HCT116 (cell line): ENCODE results near the gene PLA2G2F. TPM values are rescaled to one million over a fixed set of nuclear protein-coding genes. Genes with fewer than 3 reads are reported as not detected.

ENCODE experiments used
- ATAC-seq: fragments of 200-7000 bp; cut with Tn5 transposase; 2 replicates; pipeline ENCODE4 v1.9.1; 2020; ENCODE audit warnings: mild to moderate bottlenecking, moderate library complexity
- BruUV-seq: library from RNA; stranded (reverse); fragments of 400-500 nt; replicated peaks from 2 replicates; lab custom pipeline; 2021; lab: Mats Ljungman, UMichigan
- CTCF ChIA-PET: fragments of 300-600 bp; sonication (Branson Sonifier 250); formaldehyde crosslinking; loops from one replicate; lab custom pipeline; 2021; ENCODE audit warnings: antibody characterized with exemption; lab: Charles Lee
- POLR2A ChIA-PET: fragments of 300-600, 350-600 bp; sonication (Branson Sonifier 250); formaldehyde crosslinking; loops from one replicate; lab custom pipeline; 2021; ENCODE audit warnings: antibody characterized with exemption; lab: Charles Lee
- RAD21 ChIA-PET, 2 experiments: fragments of 300-600 bp; sonication (Branson Sonifier 250); formaldehyde crosslinking; loops; one replicate each; lab custom pipeline; 2023; ENCODE audit warnings: low total read pairs in 2 of 2; ENCODE audit not compliant: uncharacterized antibody in 2 of 2, unreplicated experiment in 2 of 2, low non-redundant PET in 1 of 2; lab: Charles Lee
- DNase-seq: peaks from one replicate; pipeline ENCODE4 v3.0.0-alpha.2; 2010; ENCODE audit warnings: low read depth, low spot score
- H2AFZ ChIP-seq: fragments of 200-600 bp; shearing (Covaris generic), sonication (generic); 2 replicates; pipeline ENCODE4 v1.6.1; 2017; ENCODE audit warnings: low read depth, mixed run types, mixed read lengths, antibody characterized with exemption, low read length; ENCODE audit not compliant: poor library complexity, severe bottlenecking
- H3K27ac ChIP-seq: 2 replicates; pipeline ENCODE4 v1.5.1; 2012; ENCODE audit warnings: low read depth, low read length
- H3K27me3 ChIP-seq: fragments of 200-600 bp; sonication (generic); 2 replicates; pipeline ENCODE4 v1.6.1; 2016; ENCODE audit warnings: mixed run types, low read length, mixed read lengths; ENCODE audit not compliant: insufficient read depth
- H3K36me3 ChIP-seq, 2 experiments: fragments of 200-500 bp in 1 of 2; fragments of 200-600 bp in 1 of 2; sonication (Bioruptor generic) in 1 of 2; sonication (generic) in 1 of 2; 2 replicates each; pipeline versions ENCODE4 v1.5.1 to v1.6.1; 2014 to 2016; ENCODE audit warnings: low read length in 2 of 2, inconsistent platforms in 1 of 2, mixed read lengths in 1 of 2, mixed run types in 1 of 2; ENCODE audit not compliant: insufficient read depth in 2 of 2, control insufficient read depth in 1 of 2
- H3K4me1 ChIP-seq, 2 experiments: fragments of 200-600 bp in 1 of 2; sonication (generic) in 1 of 2; 2 replicates each; pipeline versions ENCODE4 v1.5.1 to v1.6.1; 2012 to 2017; ENCODE audit warnings: low read length in 2 of 2, inconsistent platforms in 1 of 2, mild to moderate bottlenecking in 1 of 2, mixed read lengths in 1 of 2, mixed run types in 1 of 2, moderate library complexity in 1 of 2; ENCODE audit not compliant: insufficient read depth in 2 of 2, control insufficient read depth in 1 of 2
- H3K4me2 ChIP-seq: fragments of 200-600 bp; sonication (generic); 2 replicates; pipeline ENCODE4 v1.6.1; 2017; ENCODE audit warnings: mixed run types, low read length, mixed read lengths
- H3K4me3 ChIP-seq, 2 experiments: fragments of 200-600 bp in 1 of 2; sonication (generic) in 1 of 2; replicated peaks in 1 of 2; 2 replicates each; pipeline ENCODE4 v1.5.1; 2011 to 2016; ENCODE audit warnings: low read length in 2 of 2, control low read depth in 1 of 2, low read depth in 1 of 2, mild to moderate bottlenecking in 1 of 2, mixed read lengths in 1 of 2, mixed run types in 1 of 2
- H3K79me2 ChIP-seq: fragments of 200-600 bp; sonication (generic); 2 replicates; pipeline ENCODE4 v1.6.1; 2017; ENCODE audit warnings: mild to moderate bottlenecking, mixed run types, low read length, moderate library complexity, mixed read lengths; ENCODE audit not compliant: insufficient read depth
- H3K9ac ChIP-seq: fragments of 200-600 bp; sonication (generic); 2 replicates; pipeline ENCODE4 v1.6.1; 2016; ENCODE audit warnings: low read length, mixed read lengths
- H3K9me2 ChIP-seq: fragments of 200-600 bp; sonication (generic), shearing (Covaris generic); 2 replicates; pipeline ENCODE4 v1.6.1; 2017; ENCODE audit warnings: mixed run types, mild to moderate bottlenecking, moderate library complexity; ENCODE audit not compliant: insufficient read depth
- H3K9me3 ChIP-seq, 2 experiments: fragments of 200-500 bp in 1 of 2; fragments of 200-600 bp in 1 of 2; sonication (Bioruptor generic) in 1 of 2; sonication (generic) in 1 of 2; 2 replicates each; pipeline ENCODE4 v1.6.1; 2014 to 2017; ENCODE audit warnings: low read length in 2 of 2, mixed read lengths in 2 of 2, inconsistent platforms in 1 of 2, low read depth in 1 of 2, mild to moderate bottlenecking in 1 of 2, mixed run types in 1 of 2, moderate library complexity in 1 of 2; ENCODE audit not compliant: control insufficient read depth in 1 of 2, insufficient read depth in 1 of 2
- H4K20me1 ChIP-seq: fragments of 200-600 bp; sonication (generic), shearing (Covaris generic); 2 replicates; pipeline ENCODE4 v1.6.1; 2017; ENCODE audit warnings: mixed run types, mild to moderate bottlenecking, moderate library complexity; ENCODE audit not compliant: insufficient read depth
- EGR1 ChIP-seq: IDR thresholded peaks from 2 replicates; pipeline ENCODE4 v1.6.1; 2012; ENCODE audit warnings: low read depth
- FOSL1 ChIP-seq: IDR thresholded peaks from 2 replicates; pipeline ENCODE4 v1.6.1; 2012; ENCODE audit warnings: low read depth
- POLR2AphosphoS5 ChIP-seq: IDR thresholded peaks from 2 replicates; pipeline ENCODE4 v1.6.1; 2011; ENCODE audit warnings: mild to moderate bottlenecking, low read depth, low read length, moderate library complexity
- TCF7L2 ChIP-seq: IDR thresholded peaks from 2 replicates; pipeline ENCODE4 v1.7.0; 2011; ENCODE audit warnings: borderline replicate concordance, inconsistent platforms; ENCODE audit not compliant: insufficient read depth, insufficient read length; ENCODE audit errors: extremely low read depth
- YY1 ChIP-seq: IDR thresholded peaks from 2 replicates; pipeline ENCODE4 v1.6.1; 2011; ENCODE audit warnings: low read length, low read depth, moderate library complexity, mild to moderate bottlenecking; ENCODE audit not compliant: insufficient replicate concordance; ENCODE audit errors: extremely low read depth
- ZFX ChIP-seq: fragments of 450-650 bp; IDR thresholded peaks from 2 replicates; pipeline ENCODE4 v1.6.1; 2017
- intact Hi-C: fragments of 100-400 bp; cut with micrococcal nuclease; formaldehyde crosslinking; loops from 2 replicates; pipeline ENCODE4 v1.10.0; 2022
- total RNA-seq: library from RNA; stranded (reverse); gene quantifications from one replicate; pipeline ENCODE4 v1.2.1, GENCODE V29; 2021; ENCODE audit not compliant: unreplicated experiment
- TF ChIP-seq, protein P1 (sequence below): IDR thresholded peaks from 2 replicates; pipeline ENCODE4 v1.6.1; 2012

Gene PLA2G2F
- total RNA-seq, 1 experiment from 2014 or later: 0.12 TPM

DNA sequence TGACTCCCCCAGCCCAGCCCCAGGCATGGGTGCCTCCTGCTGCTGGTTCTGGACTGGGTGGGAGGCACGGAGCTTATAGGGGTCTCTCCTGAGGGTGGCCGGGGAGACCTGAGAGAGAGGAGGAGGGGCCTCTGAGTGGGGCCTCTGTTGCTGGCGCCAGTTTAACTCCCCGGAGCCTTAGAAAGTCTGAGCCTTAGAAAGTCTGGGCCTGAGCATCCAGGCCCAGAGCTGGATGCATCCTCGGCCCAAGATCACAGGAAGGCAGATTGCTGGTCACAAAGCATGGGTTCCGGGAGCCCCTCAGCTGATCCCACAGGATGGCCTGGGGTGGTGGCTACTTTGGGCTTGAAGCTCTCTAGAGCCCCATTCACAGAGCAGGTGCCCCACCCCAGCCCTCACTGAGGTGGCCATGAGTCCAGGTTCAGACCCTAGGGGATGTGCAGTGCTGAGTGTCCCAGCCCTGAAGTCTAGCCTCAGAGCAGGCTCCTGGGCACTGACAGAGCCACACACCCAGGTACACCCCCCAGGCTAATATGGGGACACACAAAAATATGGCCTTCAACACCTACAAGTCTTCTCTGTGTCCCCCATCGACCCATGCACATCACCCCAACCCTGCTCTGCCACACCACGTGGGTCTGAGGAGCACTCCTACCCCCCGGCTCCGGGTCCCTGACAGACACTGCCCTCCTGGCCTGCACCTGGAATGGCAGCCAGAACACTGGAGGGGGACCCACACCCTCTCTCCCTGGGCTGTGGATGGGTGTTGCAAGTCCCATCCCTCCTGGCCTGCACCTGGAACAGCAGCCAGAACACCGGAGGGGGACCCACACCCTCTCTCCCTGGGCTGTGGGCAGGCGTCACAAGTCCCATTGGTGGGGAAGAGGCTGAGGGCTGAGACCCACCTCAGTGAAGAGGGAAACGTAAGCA lies 9.7 kb downstream of the PLA2G2F start:
- ChIA-PET CTCF (no interaction called here), RAD21 (no interaction called here), POLR2A (no interaction called here)
- no peaks in the 10 kb centered on the region for H3K9me3 ChIP-seq
- no peaks in the 10 kb centered on the region for H4K20me1 ChIP-seq
- no peak overlapping the region for H3K9ac ChIP-seq
- H3K4me3 ChIP-seq: no peak overlapping the region
- H3K27ac ChIP-seq: no peak overlapping the region
- H3K9me2 ChIP-seq: no peaks in the 10 kb centered on the region
- no peak overlapping the region for H3K4me2 ChIP-seq
- no peak for ATAC-seq
- no peak for TF ChIP-seq YY1
- TF ChIP-seq POLR2AphosphoS5: no peak
- no peak for TF ChIP-seq ZFX
- TF ChIP-seq EGR1: no peak
- TF ChIP-seq FOSL1: no peak
- TF ChIP-seq, protein P1, sequence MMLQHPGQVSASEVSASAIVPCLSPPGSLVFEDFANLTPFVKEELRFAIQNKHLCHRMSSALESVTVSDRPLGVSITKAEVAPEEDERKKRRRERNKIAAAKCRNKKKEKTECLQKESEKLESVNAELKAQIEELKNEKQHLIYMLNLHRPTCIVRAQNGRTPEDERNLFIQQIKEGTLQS: no peak
- TF ChIP-seq, all 23 proteins: peak for 0
- no peaks in the 10 kb centered on the region for H3K79me2 ChIP-seq
- H3K27me3 ChIP-seq: no peaks in the 10 kb centered on the region
- H3K36me3 ChIP-seq: no peaks in the 10 kb centered on the region
- H2AFZ ChIP-seq: no peak overlapping the region
- DNase-seq: no peak
- peaks cover 0 to 5% of the 10 kb centered on the region in 2 experiments; a peak in 2 of 4 replicates for H3K4me1 ChIP-seq
- BruUV-seq: no TSS peak
- intact Hi-C loops: no loop called here

DNA sequence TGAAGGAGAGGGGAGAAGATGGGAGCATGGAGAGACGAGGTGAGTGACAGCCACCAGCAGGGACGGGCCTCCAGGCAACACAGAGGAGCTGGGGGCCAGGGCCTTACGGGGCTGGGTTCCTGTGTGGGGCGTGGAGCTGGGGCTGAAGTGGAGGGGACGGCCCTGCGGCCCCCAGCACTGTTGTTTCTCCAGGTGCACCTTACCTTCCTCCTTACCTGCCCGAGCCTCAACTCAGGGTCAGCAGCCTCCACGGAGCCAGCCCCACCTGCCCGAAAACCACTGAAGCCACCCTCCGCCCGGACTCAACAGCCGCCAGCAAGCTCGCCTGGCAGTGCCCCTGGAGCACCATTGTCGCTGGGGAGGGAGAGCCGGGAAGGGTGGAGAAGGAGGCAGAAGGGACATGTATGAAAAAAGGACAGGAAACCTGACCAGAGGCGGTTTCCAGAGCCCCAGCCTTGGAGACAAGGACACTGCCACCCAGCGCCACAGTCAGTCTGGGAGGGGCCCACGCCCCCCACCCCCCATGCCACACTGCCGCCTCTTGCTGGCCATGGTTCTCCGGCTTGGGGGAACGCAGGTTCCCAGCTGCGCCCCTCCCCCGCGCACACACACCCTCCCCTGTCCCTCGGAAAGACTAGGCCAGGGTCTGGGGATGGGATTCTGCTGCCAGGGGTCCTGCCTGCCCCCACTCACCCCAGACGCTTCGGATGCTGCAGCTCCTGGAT lies 10.6 kb downstream of the PLA2G2F start:
- H3K79me2 ChIP-seq: no peaks in the 10 kb centered on the region
- TF ChIP-seq TCF7L2: no peak
- TF ChIP-seq, protein P1: no peak
- TF ChIP-seq, all 23 proteins: peak for 0
- CTCF ChIA-PET: no interaction called here
- Histone ChIP-seq H3K4me1 (peaks cover 0 to 5% of the 10 kb centered on the region in 2 experiments; a peak in 2 of 4 replicates), H2AFZ (no peak overlapping the region), H3K9me3 (no peaks in the 10 kb centered on the region), H3K9me2 (no peaks in the 10 kb centered on the region), H3K9ac (no peak overlapping the region), H3K27me3 (no peaks in the 10 kb centered on the region), H3K4me3 (no peak overlapping the region), H3K4me2 (no peak overlapping the region), H4K20me1 (no peaks in the 10 kb centered on the region), H3K27ac (no peak overlapping the region), H3K36me3 (no peaks in the 10 kb centered on the region)
- POLR2A ChIA-PET: no interaction called here
- DNase-seq: no peak
- BruUV-seq: no TSS peak
- RAD21 ChIA-PET: no interaction called here
- intact Hi-C loops: loop anchor here (5.0 kb wide), 1 partner anchor 487 kb away; the partner anchor contains the start of gene HTR6
- ATAC-seq: no peak
